H1 (cell line): Measurements from ENCODE around the gene SERAC1.

ENCODE experiments used
- CTCF ChIP-seq, 3 experiments: IDR thresholded peaks; 1 replicate in 2 of 3; 2 replicates in 1 of 3; pipeline versions ENCODE4 v1.5.1 to v1.6.1; 2011; ENCODE audit warnings: low read length in 3 of 3, mild to moderate bottlenecking in 3 of 3, inconsistent platforms in 2 of 3, low read depth in 1 of 3, moderate library complexity in 1 of 3; ENCODE audit not compliant: insufficient read depth in 1 of 3; ENCODE audit errors: control extremely low read depth in 1 of 3
- KDM1A ChIP-seq: fragments of 200-600, 300-600 bp; sonication (generic); IDR thresholded peaks from 2 replicates; pipeline ENCODE4 v1.7.1; 2016; ENCODE audit warnings: mild to moderate bottlenecking, low read length, borderline replicate concordance
- POLR2A ChIP-seq, 2 experiments: IDR thresholded peaks; 1 replicate in 1 of 2; 2 replicates in 1 of 2; pipeline ENCODE4 v1.6.1; 2011; ENCODE audit warnings: low read depth in 2 of 2, low read length in 2 of 2, mild to moderate bottlenecking in 2 of 2; ENCODE audit errors: control extremely low read depth in 1 of 2
- SAP30 ChIP-seq: fragments of 300-600 bp; sonication (generic); IDR thresholded peaks from 2 replicates; pipeline ENCODE4 v1.7.1; 2012; ENCODE audit warnings: low read length, moderate library complexity, mild to moderate bottlenecking, inconsistent platforms; ENCODE audit not compliant: insufficient read depth, insufficient replicate concordance
- SRF ChIP-seq: IDR thresholded peaks from 2 replicates; pipeline ENCODE4 v1.6.1; 2011; ENCODE audit warnings: mild to moderate bottlenecking, low read depth, low read length, moderate library complexity
- TBP ChIP-seq: IDR thresholded peaks from 2 replicates; pipeline ENCODE4 v1.6.1; 2011; ENCODE audit warnings: low read depth, low read length, improper control_type of control experiment
- USF2 ChIP-seq: IDR thresholded peaks from 2 replicates; pipeline ENCODE4 v1.6.1; 2011; ENCODE audit warnings: low read length, improper control_type of control experiment

- TF ChIP-seq SRF, result no peak
- no peak for TF ChIP-seq SAP30
- TF ChIP-seq POLR2A (IDR thresholded peaks at IDR 0.05; ENCODE audit: control extremely low read depth in 1 of 2, low read depth in 2 of 2, low read length in 2 of 2), result no peak
- no peak for TF ChIP-seq TBP
- no peak for TF ChIP-seq USF2
- no peak for TF ChIP-seq KDM1A
- TF ChIP-seq CTCF (IDR thresholded peaks at IDR 0.05; ENCODE audit: control extremely low read depth in 1 of 3, insufficient read depth in 1 of 3, low read depth in 1 of 3, low read length in 3 of 3), result no peak
Observed at GRCh38 chr6:158068156-158068892, 99.7 kb downstream of the SERAC1 start.
